Fibroblast of skin of abdomen (primary cell): ENCODE data around the gene SAP130.

Experiments
- DNase-seq: peaks from one replicate; pipeline ENCODE4 v3.0.0-alpha.2; 2013

SAP130 gene

DNA sequence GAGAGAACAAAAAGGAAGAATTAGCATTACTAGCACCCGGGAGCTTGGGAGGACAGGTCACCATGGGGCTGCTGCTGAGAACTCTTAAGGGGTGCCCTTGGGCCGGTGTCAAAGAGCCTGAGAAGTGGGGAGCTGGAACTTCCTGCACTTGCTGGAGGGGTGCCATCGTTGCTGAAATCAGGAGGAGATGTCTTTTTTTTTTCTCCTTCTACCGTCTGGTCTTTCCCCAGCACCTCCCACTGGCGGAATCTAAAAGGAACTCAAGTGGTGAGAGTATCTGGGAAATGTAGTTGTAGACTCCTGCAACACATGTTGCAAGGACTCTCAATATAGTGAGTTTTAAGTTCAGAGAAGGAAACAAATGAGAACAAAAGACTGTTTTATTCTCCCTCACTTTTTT, 136.0 kb downstream of the SAP130 start:
- DNase-seq: no peak
